T47D (cell line): ENCODE measurements around the gene PCDHGA8.
"Not testable (repeated sequence)": the region's sequence is repeated elsewhere in the genome, so short reads cannot be mapped to it uniquely, and the experiment has no call there.

ENCODE experiments used
- DNase-seq, 2 experiments: peaks; one replicate each; pipeline versions ENCODE4 v3.0.0 to v3.0.0-alpha.2; 2011 to 2012; ENCODE audit warnings: low read depth in 1 of 2, low spot score in 1 of 2
- JUND ChIP-seq: IDR thresholded peaks from 2 replicates; pipeline ENCODE4 v1.6.1; 2012; ENCODE audit warnings: low read depth
- in situ Hi-C: cut with HindIII; loops from 2 replicates; pipeline ENCODE4 v1.10.0; 2016; ENCODE audit warnings: low sequenced_read_pairs, low pct_unique_long_range_greater_than_20kb

The PCDHGA8 gene

GRCh38 chr5:141419074-141419880, 26.8 kb downstream of the PCDHGA8 start:
- in situ Hi-C loops = no loop called here
- no peak for DNase-seq
- no peak for TF ChIP-seq JUND

GRCh38 chr5:141420855-141421488, 28.5 kb downstream of the PCDHGA8 start, which contains the start of gene PCDHGA11:
TSS of gene PCDHGA11 (plus strand) at chr5:141421051. CDS start at chr5:141421228, 177 bp downstream.
- in situ Hi-C loops = no loop called here
- no peak for TF ChIP-seq JUND
- DNase-seq = no peak

- no peak for TF ChIP-seq JUND
- DNase-seq = no peak
- in situ Hi-C loops = no loop called here
These were observed 29.0 kb downstream of the PCDHGA8 start for GRCh38 chr5:141421489-141421855.

GRCh38 chr5:141422742-141423291, 30.4 kb downstream of the PCDHGA8 start:
- no peak for TF ChIP-seq JUND
- in situ Hi-C loops = no loop called here
- no peak for DNase-seq

GRCh38 chr5:141427783-141428426, 35.5 kb downstream of the PCDHGA8 start:
- no peak for DNase-seq
- no peak for TF ChIP-seq JUND
- in situ Hi-C loops = no loop called here

- no peak for DNase-seq
- TF ChIP-seq JUND = no peak
- in situ Hi-C loops = no loop called here
These were observed 38.1 kb downstream of the PCDHGA8 start, which contains the start of gene PCDHGA12 for GRCh38 chr5:141430332-141431113. TSS of gene PCDHGA12 (plus strand) at chr5:141430507. CDS start at chr5:141430760, 253 bp downstream.

GRCh38 chr5:141431286-141431685, 38.9 kb downstream of the PCDHGA8 start:
- TF ChIP-seq JUND = no peak
- in situ Hi-C loops = no loop called here
- DNase-seq = no peak

GRCh38 chr5:141432308-141432707, 39.9 kb downstream of the PCDHGA8 start:
- in situ Hi-C loops, DNase-seq: not testable (repeated sequence)

- in situ Hi-C loops, DNase-seq: not testable (repeated sequence)
These were observed 40.3 kb downstream of the PCDHGA8 start for GRCh38 chr5:141432726-141433125.

- in situ Hi-C loops = no loop called here
- TF ChIP-seq JUND = no peak
- no peak for DNase-seq
These were observed 41.6 kb downstream of the PCDHGA8 start for GRCh38 chr5:141434006-141434405.

GRCh38 chr5:141437221-141437620, 44.8 kb downstream of the PCDHGA8 start:
- in situ Hi-C loops = no loop called here
- TF ChIP-seq JUND = no peak

More at GRCh38 chr5:141437221-141437620, 44.8 kb downstream of the PCDHGA8 start:
- no peak for DNase-seq
